Measurements from ENCODE around the gene MYLK4.

MYLK4 gene

DNA sequence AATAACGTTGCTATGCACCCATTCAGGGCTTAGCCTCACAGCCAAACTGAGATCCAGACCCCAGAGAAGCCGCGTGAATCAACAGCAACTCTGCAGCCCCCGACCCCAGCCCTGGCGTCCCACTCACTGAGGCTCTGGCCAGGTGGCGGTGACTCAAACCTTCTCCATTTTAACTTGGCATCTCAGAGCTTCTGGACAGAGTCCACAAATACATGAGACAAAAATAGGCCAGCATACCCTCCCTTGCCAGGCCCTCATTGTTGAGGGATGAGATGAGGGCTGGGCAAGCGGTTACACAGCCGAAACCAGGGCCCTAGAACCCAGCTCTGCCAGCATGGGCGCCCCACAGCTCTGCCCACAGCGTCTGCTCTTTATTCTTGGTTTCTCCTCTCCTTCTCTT lies 118.4 kb downstream of the MYLK4 start:
- no peak for DNase-seq (ENCODE audit: low read depth in 2 of 2)

DNA sequence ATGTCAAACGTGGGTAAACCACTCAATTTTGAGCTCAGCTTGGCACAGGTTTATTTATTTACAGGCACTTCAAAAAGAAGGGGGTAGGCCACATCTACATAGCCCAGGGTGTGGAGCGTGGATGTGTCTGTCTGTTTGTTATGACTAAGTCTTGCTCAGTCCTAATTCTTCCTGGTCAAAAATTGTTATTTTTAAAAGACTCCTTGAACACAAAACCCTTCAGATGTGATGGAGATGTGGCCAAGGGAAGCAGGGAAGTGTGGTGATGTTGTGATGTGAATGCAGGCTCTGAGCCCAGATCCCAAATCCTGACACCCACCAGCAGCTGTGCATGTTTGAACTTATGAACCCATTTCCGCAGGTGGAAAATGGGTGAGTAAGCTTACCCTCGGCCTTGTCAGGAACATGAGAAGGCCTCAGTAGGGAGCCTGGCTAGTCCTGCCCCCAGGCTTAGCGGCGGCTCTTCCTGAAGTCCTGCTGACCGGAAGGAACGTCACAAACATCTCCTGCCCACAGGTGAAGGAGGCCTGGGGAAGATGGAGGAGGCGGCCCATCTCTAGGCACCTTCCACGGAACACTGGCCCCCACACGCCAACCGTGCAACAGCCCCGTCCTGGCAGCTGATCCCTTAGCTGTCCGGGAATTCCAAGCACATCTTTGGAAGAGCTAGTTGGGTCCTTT lies 119.7 kb downstream of the MYLK4 start:
- no peak for DNase-seq (ENCODE audit: low read depth in 2 of 2)

DNA sequence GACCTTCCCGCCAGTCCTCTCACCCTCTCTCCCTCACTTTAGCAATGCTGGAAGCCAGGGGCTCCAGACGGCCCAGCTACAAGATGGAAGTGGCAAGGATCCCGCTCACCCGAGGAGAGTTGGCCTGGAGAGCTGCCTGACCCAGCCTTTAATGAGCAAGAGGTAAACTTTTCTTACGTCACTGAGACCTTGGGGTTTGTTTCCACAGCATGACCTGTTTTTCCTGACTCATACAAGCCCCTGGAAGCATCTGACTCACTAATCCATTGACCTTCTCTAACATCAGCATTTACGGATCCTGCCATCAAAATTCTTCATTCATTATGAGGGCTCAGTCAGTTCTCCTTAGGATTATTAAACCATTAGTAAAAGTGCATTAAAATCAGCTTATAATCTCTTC lies 120.4 kb downstream of the MYLK4 start:
- DNase-seq (ENCODE audit: low read depth in 2 of 2), result no peak

DNA sequence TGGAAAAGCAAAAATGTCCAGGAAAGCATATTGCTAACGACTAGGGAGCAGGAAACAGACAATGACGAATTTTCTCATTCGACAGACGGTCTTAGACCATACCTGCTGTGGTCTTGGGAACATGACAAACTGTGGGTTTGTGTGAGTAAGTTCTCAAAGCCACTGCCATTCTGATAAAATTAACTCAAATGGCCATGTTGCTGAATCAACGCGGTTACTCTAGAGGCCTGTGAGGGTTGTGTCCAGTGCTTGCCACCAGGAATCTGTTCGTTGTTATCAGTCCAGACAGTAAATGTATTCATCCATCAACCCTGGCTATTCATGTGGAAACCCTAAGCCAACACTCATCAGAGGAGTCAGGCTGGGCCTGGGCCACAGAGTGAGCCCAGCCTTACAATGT lies 124.3 kb downstream of the MYLK4 start:
- DNase-seq (ENCODE audit: low read depth in 2 of 2), result no peak

DNA sequence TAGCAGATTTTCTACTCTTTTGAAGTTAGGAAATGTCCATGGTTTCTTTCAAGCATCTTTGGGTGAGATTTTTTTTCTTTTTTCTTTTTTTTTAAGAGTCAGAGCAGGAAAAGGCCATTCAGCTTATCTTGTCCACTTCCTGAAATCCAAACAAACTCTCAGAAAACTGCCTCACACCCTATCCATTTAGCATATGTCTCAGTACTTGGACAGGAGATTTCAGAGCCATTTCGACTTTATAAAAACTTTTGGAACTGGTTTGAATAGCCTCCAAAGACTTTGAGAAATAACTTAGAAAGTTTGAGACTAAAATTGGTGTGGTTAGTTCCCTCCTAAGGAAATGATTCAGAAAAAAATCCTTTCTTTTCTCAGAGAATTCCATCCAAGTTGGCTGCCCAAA lies 125.1 kb downstream of the MYLK4 start:
- no peak for DNase-seq (ENCODE audit: low read depth in 2 of 2)

DNA sequence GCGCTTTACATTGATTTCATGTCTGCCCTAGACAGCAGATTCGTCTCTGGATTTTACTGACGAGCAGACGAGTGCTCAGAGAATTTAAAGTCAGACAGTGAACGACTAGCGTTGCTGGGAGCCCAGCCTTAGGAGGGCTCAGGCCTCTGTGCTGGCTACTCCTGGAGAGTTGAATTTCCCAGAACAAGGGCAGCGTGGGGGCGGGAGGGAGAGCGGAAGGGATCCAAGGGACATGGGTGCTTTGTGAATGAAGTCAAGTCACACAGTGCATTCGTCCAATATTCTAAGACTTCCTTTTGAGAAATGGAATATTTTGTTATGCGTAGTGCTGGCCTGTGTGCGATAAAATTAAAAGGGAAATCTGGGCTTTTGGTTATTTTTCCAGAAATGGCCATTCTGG lies 126.5 kb downstream of the MYLK4 start:
- DNase-seq (ENCODE audit: low read depth in 2 of 2), result no peak

DNA sequence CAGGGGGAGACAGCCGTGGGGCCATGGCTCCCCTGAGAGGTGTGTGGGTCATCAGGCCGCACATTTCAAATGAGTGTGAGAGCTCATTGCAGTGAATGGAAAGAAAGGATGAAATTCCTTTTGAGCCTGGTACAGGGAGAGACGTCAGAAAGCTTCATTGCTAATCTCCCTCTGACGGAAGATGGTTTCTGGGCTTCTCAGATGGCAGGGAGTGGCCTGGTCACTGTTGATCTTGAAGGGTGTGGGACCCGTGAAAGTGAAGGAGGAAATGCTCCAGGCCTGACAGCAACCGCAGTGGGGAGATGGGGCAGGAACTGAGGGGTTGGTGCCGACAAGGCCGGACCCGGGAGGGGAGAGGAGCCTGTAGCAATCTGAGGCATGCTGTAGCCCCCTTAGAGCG lies 127.4 kb downstream of the MYLK4 start:
- DNase-seq (ENCODE audit: low read depth in 2 of 2), result no peak

DNA sequence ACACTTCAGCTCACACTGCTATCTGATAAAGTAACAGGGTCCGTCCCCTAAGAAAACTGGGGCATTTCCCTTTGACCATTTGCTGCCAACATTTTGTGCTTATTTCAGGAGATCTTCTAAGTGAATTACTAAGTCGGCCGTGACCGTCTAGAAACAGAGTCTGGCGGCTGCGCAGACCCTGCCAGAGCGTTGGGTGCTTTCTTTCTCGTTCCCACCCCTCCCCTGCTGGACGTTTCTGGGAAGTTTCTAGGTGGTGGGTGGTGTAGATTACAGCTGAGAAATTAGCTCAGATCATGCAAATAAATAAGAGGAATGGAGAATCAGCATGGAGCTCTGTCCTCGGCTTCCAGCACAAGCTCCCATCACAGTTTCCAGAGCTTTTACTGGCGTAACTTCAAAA lies 128.1 kb downstream of the MYLK4 start:
- DNase-seq (ENCODE audit: low read depth in 2 of 2), result no peak

DNA sequence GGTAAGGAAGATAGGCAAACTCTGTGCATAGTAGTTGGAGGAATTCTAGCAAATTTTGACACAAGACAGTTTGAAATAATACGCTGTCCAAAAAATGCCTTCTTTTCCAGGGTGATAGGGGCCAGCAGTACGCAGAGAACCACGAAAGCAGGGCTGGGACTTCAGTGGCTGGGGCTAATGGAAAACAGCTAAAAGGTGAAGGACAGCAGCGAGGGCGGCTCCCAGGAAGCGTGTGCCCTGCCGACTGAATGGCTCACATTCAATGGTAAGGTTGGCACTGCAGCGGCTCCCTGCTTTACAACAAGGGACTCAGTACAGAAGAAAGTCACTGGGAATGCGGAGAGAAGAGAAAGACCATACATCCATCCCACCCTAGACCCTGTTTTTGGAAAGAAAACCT lies 131.1 kb downstream of the MYLK4 start:
- no peak for DNase-seq (ENCODE audit: low read depth in 2 of 2)

DNA sequence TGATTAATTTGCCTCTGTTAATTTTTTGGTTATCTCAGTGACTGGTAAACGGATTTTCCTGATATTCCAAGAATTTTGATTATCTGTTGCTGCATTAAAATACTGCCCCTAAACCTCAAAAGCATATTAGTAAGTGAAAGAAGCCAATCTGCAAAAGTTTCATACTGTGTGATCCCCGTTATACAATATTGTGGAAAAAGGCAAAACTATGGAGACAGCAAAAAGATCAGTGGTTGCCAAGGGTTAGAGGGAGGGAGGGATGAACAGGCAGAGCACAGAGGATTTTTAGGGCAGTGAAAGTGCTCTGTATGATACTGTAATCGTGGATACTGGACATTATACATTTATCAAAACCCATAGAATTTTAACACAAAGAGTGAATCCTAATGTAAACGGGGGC lies 133.0 kb downstream of the MYLK4 start:
- no peak for DNase-seq (ENCODE audit: low read depth in 2 of 2)

DNA sequence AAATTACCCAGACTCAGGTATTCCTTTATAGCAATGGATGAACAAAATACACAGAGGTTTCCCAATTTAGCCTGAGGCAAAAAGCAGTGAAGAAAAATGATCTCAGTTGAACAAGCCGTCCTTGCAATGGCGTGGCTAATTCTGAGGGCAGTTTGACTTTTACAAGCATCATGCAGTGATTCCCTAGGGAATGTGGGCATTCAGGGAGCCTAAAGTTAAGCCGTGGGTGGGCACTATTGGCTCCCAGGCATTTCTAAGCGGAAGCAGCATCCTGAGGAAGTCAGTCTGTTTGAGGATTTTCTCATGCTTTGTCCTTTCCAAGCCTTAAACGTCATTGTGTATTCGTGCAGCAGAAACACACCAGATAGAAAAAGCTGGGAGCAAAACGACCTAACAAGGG lies 133.9 kb downstream of the MYLK4 start:
- no peak for DNase-seq (ENCODE audit: low read depth in 2 of 2)

DNA sequence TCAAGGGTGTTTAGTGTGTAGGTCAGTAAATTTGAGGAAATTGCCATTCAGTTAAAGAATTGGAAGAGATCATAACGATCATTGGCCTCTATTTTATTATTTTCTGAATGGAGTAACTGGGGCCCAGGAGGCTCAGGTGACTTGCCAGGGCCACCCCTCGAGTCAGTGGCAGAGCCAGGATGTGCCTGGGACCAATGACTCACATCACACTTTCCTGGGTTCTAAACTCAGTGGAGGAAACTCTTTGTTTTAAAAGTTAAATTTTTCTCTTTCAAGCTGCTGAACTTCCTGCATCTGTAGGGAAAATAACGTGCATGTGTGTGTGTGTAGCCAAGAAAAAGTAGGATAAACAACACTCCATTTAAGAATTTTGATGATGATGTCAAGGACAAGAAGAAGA lies 135.5 kb downstream of the MYLK4 start:
- DNase-seq (ENCODE audit: low read depth in 2 of 2), result no peak

DNA sequence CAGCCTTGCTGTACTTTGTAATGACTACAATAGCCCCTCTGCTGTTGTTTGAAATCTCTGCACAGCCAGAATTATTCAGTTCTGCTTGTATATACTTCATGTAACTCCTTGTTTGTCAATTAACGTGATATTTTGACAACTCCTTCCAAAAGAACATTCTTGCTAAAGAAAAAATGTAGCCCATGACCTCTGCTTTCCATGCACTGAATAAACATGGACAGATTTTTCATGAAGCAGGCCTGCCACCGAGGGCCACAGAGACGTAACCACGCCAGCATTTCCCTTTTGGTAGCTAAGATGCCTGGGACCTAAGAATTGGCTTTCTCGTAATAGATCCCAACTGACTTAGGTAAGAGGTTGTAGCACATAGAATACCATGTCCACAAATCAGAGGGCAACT lies 135.9 kb downstream of the MYLK4 start:
- no peak for DNase-seq (ENCODE audit: low read depth in 2 of 2)

DNA sequence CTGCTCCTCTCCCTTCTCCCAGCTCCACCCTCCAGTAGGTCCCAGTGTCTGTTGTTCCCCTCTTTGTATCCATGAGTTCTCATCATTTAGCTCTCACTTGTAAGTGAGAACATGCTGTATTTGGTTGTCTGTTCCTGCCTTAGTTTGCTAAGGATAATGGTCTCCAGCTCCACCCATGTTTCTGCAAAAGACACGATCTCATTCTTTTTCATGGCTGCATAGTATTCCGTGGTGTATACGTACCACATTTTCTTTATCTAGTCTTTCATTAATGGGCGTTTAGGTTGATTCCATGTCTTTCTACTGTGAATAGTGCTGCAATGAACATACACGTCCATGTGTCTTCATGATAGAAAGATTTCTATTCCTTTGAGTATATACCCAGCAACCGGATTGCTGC lies 136.6 kb downstream of the MYLK4 start:
- no peak for DNase-seq (ENCODE audit: low read depth in 2 of 2)

Measured in stimulated activated CD4-positive, alpha-beta T cell treated with anti-CD3 and anti-CD28 coated beads, Interleukin-15, amount 100 ng/mL, for 48 hours (primary cell).